ENCODE data around the gene MAP3K5. TPM values are rescaled to one million over a fixed set of nuclear protein-coding genes. Genes with fewer than 3 reads are reported as not detected.

Gene MAP3K5
- total RNA-seq, 4 donors from 2014 or later, result 19.4 to 36.1 (median 21.1) TPM

DNA sequence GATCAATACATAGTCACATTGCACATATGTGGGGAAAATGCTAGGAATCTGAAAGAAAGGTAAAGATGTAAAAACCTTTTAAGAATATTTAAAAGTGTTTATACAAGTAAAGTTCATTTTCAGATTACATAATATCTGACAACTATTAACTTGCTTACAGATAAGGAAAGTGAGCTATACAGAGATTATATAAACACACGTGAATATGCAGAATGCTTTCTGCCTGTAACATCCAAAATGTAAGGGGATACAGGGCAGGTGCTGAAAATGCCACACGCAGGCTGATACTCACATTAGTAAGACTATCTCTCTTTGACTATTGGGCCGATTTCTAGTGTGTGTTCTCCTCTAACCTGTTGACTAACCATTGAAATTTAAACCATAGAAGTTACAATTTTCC, 224.1 kb downstream of the MAP3K5 start:
- DNase-seq (ENCODE audit: low spot score in 2 of 2), result no peak
- Histone ChIP-seq H3K4me1 (no peaks in the 10 kb centered on the region), H3K36me3 (peaks cover 9% of the 10 kb centered on the region), H3K9me3 (no peaks in the 10 kb centered on the region), H3K4me3 (no peak overlapping the region), H3K27ac (no peak overlapping the region), H3K27me3 (no peaks in the 10 kb centered on the region)
- WGBS, result 84% methylated on average over 3 of the region's 3 CpGs
- TF ChIP-seq, protein P1, sequence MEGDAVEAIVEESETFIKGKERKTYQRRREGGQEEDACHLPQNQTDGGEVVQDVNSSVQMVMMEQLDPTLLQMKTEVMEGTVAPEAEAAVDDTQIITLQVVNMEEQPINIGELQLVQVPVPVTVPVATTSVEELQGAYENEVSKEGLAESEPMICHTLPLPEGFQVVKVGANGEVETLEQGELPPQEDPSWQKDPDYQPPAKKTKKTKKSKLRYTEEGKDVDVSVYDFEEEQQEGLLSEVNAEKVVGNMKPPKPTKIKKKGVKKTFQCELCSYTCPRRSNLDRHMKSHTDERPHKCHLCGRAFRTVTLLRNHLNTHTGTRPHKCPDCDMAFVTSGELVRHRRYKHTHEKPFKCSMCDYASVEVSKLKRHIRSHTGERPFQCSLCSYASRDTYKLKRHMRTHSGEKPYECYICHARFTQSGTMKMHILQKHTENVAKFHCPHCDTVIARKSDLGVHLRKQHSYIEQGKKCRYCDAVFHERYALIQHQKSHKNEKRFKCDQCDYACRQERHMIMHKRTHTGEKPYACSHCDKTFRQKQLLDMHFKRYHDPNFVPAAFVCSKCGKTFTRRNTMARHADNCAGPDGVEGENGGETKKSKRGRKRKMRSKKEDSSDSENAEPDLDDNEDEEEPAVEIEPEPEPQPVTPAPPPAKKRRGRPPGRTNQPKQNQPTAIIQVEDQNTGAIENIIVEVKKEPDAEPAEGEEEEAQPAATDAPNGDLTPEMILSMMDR (IDR thresholded peaks at IDR 0.05), result no peak
- TF ChIP-seq POLR2AphosphoS5 (IDR thresholded peaks at IDR 0.05) (no peak), POLR2A (IDR thresholded peaks at IDR 0.05) (no peak), EP300 (IDR thresholded peaks at IDR 0.05) (no peak)

DNA sequence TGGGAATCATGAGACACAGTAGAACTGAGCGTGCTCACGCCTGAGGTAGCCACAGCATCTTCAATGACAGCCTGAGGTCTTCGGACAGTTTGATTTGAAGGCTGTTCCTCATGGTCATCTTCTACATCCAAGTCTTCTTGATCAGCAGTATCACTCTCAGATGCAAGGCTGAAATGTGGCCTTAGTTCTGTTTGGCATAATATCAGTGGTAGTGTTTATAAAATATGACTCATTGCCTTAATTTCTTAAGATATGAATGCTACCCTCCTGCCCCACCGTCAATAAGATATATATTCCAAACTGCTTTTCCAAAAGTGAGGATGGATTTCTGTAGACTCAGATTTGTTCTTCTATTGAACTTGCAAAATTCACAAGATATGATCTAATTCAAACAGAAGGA, 224.6 kb downstream of the MAP3K5 start:
- H3K4me3 ChIP-seq, result no peak overlapping the region
- H3K27me3 ChIP-seq, result no peaks in the 10 kb centered on the region
- H3K9me3 ChIP-seq, result no peaks in the 10 kb centered on the region
- no peak for DNase-seq (ENCODE audit: low spot score in 2 of 2)
- TF ChIP-seq, protein P1 (IDR thresholded peaks at IDR 0.05), result no peak
- TF ChIP-seq POLR2AphosphoS5 (IDR thresholded peaks at IDR 0.05), result no peak
- no peak for TF ChIP-seq EP300 (IDR thresholded peaks at IDR 0.05)
- no peak for TF ChIP-seq POLR2A (IDR thresholded peaks at IDR 0.05)
- WGBS, result 88% methylated on average over 4 of the region's 4 CpGs
- H3K27ac ChIP-seq, result no peak overlapping the region
- no peaks in the 10 kb centered on the region for H3K4me1 ChIP-seq
- peaks cover 7% of the 10 kb centered on the region for H3K36me3 ChIP-seq

DNA sequence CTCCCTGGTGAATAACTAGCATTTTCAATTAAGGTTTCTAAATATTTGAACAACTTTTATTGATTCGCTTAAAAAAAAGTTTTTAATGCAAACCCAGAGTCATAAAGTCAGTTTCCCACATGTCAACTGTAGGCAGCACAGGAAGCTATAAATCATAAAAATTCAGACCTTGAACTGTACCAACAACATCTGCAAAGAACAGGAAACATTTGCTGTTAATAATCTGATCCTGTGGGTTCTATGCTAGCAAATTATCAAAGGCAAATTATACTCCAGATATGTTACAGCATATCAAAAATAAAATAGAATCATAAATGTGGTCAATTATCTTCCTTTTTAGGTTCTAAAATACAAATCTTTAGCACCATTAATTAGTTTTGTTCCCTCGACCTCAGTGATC, 225.4 kb downstream of the MAP3K5 start:
- TF ChIP-seq POLR2AphosphoS5 (IDR thresholded peaks at IDR 0.05) (no peak), POLR2A (IDR thresholded peaks at IDR 0.05) (no peak), EP300 (IDR thresholded peaks at IDR 0.05) (no peak)
- TF ChIP-seq, protein P1 (IDR thresholded peaks at IDR 0.05), result no peak
- no peak overlapping the region for H3K4me3 ChIP-seq
- no peaks in the 10 kb centered on the region for H3K9me3 ChIP-seq
- H3K36me3 ChIP-seq, result peaks cover 7% of the 10 kb centered on the region
- WGBS, result 63% methylated on average over 2 of the region's 2 CpGs
- no peaks in the 10 kb centered on the region for H3K27me3 ChIP-seq
- H3K27ac ChIP-seq, result no peak overlapping the region
- no peaks in the 10 kb centered on the region for H3K4me1 ChIP-seq
- no peak for DNase-seq (ENCODE audit: low spot score in 2 of 2)

DNA sequence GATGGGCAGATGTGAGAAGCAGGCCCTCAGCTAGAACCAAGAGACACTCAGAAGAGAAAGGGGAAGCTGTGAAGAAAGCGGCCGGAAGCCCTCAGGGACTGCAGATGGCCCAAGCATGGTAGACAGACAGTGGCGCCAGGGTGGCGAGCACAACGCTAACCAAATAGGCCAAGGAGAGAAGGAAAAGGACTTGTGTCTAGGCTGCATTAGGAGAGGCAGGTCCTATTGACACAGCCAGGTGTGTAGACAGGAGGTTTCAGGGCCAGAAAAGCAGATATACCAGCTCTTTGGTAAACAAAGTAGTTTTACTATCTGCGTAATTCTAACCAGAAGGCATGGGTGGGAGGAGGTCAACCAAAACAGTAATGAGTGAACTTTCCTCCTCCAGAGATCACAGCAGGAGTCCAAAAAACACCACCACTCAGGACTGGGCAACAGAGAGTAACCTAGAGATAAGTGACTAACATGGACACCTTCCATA, 226.2 kb downstream of the MAP3K5 start:
- peaks cover 9% of the 10 kb centered on the region for H3K36me3 ChIP-seq
- no peak overlapping the region for H3K27ac ChIP-seq
- DNase-seq (ENCODE audit: low spot score in 2 of 2), result no peak
- no peaks in the 10 kb centered on the region for H3K4me1 ChIP-seq
- 91% methylated on average over 6 of the region's 6 CpGs for WGBS
- H3K4me3 ChIP-seq, result no peak overlapping the region
- no peaks in the 10 kb centered on the region for H3K27me3 ChIP-seq
- H3K9me3 ChIP-seq, result no peaks in the 10 kb centered on the region
- TF ChIP-seq POLR2AphosphoS5 (IDR thresholded peaks at IDR 0.05), result no peak
- TF ChIP-seq, protein P1 (IDR thresholded peaks at IDR 0.05), result no peak
- TF ChIP-seq EP300 (IDR thresholded peaks at IDR 0.05), result no peak
- TF ChIP-seq POLR2A (IDR thresholded peaks at IDR 0.05), result no peak

DNA sequence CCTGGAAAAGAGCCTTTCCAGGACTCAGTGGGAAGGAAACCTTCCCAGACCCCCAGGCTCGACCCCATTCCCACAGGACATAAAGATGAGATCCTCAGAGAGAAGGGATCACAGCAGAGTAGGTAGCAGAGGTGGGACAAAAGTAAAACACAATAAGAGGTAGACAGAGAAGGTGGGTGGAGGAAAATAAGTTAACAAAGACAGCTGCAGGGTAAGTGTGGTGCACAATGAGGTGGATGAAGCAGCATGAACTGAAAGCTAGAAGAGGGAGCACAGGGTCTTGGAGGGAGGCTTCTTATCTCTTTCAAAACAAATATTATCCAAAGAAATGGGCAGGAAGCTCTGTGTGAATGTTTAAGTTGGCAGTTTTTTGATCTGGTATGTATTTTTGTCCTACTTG, 228.1 kb downstream of the MAP3K5 start:
- no peak overlapping the region for H3K27ac ChIP-seq
- H3K9me3 ChIP-seq, result no peaks in the 10 kb centered on the region
- 46% methylated on average over 1 of the region's 1 CpG for WGBS
- H3K4me1 ChIP-seq, result no peaks in the 10 kb centered on the region
- no peak for TF ChIP-seq POLR2A (IDR thresholded peaks at IDR 0.05)
- TF ChIP-seq EP300 (IDR thresholded peaks at IDR 0.05), result no peak
- TF ChIP-seq, protein P1 (IDR thresholded peaks at IDR 0.05), result no peak
- TF ChIP-seq POLR2AphosphoS5 (IDR thresholded peaks at IDR 0.05), result no peak
- H3K36me3 ChIP-seq, result peaks cover 12% of the 10 kb centered on the region
- no peaks in the 10 kb centered on the region for H3K27me3 ChIP-seq
- H3K4me3 ChIP-seq, result no peak overlapping the region
- no peak for DNase-seq (ENCODE audit: low spot score in 2 of 2)

Data from suprapubic skin (tissue), 4 donors.